GM23248 (cell line): ENCODE data around the gene PRSS57. TPM values are rescaled to one million over a fixed set of nuclear protein-coding genes. Genes with fewer than 3 reads are reported as not detected.
"Not testable (repeated sequence)": the region's sequence is repeated elsewhere in the genome, so short reads cannot be mapped to it uniquely, and the experiment has no call there.

ENCODE experiments used
- DNase-seq: peaks from one replicate; pipeline ENCODE4 v3.0.0-alpha.2; 2015
- H2AFZ ChIP-seq: fragments of 200-600 bp; sonication (generic); 2 replicates; pipeline ENCODE4 v1.6.1; 2016; ENCODE audit warnings: antibody characterized with exemption
- H3F3A ChIP-seq: fragments of 200-600 bp; sonication (generic); 2 replicates; pipeline ENCODE4 v1.6.1; 2016; ENCODE audit warnings: mild to moderate bottlenecking, antibody characterized with exemption, mixed run types; ENCODE audit not compliant: insufficient read depth
- H3K27ac ChIP-seq: fragments of 200-600 bp; sonication (generic); 2 replicates; pipeline ENCODE4 v1.5.1; 2016; ENCODE audit warnings: mild to moderate bottlenecking
- H3K27me3 ChIP-seq: fragments of 200-600 bp; sonication (generic); replicated peaks from 2 replicates; pipeline ENCODE4 v1.6.1; 2016; ENCODE audit warnings: mild to moderate bottlenecking; ENCODE audit not compliant: insufficient read depth
- H3K36me3 ChIP-seq: fragments of 200-600 bp; sonication (generic); 2 replicates; pipeline ENCODE4 v1.6.1; 2016; ENCODE audit warnings: low read depth, mild to moderate bottlenecking
- H3K4me1 ChIP-seq: fragments of 200-600 bp; sonication (generic); 2 replicates; pipeline ENCODE4 v1.6.1; 2016; ENCODE audit warnings: mild to moderate bottlenecking; ENCODE audit not compliant: insufficient read depth
- H3K4me2 ChIP-seq: fragments of 200-600 bp; sonication (generic); one replicate; pipeline ENCODE4 v1.6.1; 2016; ENCODE audit warnings: mild to moderate bottlenecking; ENCODE audit not compliant: unreplicated experiment
- H3K4me3 ChIP-seq: fragments of 200-600 bp; sonication (generic); 2 replicates; pipeline ENCODE4 v1.5.1; 2016; ENCODE audit warnings: mild to moderate bottlenecking
- H3K79me2 ChIP-seq: fragments of 200-600 bp; sonication (generic); 2 replicates; pipeline ENCODE4 v1.6.1; 2016; ENCODE audit warnings: mild to moderate bottlenecking; ENCODE audit not compliant: insufficient read depth
- H3K9ac ChIP-seq: fragments of 200-600 bp; sonication (generic); 2 replicates; pipeline ENCODE4 v1.6.1; 2016; ENCODE audit warnings: mild to moderate bottlenecking
- H3K9me2 ChIP-seq: fragments of 200-600 bp; sonication (generic); 2 replicates; pipeline ENCODE4 v1.6.1; 2016; ENCODE audit warnings: mixed run types, mild to moderate bottlenecking, moderate library complexity; ENCODE audit not compliant: insufficient read depth
- H3K9me3 ChIP-seq: fragments of 200-600 bp; sonication (generic); one replicate; pipeline ENCODE4 v1.6.1; 2017; ENCODE audit warnings: low read depth
- H4K20me1 ChIP-seq: fragments of 200-600 bp; sonication (generic); 2 replicates; pipeline ENCODE4 v1.6.0; 2016; ENCODE audit not compliant: insufficient read depth
- EZH2 ChIP-seq: fragments of 200-600 bp; sonication (generic); IDR thresholded peaks from 2 replicates; pipeline ENCODE4 v1.6.1; 2018; ENCODE audit warnings: antibody characterized with exemption, mild to moderate bottlenecking; ENCODE audit not compliant: insufficient read depth, poor library complexity, severe bottlenecking
- EZH2phosphoT487 ChIP-seq: fragments of 200-600 bp; sonication (generic); IDR thresholded peaks from 2 replicates; pipeline ENCODE4 v1.6.1; 2018; ENCODE audit warnings: antibody characterized with exemption, moderate library complexity, mild to moderate bottlenecking, low read depth; ENCODE audit not compliant: insufficient read depth
- WGBS, 2 experiments: methylation state at CpG; one replicate each; pipeline ENCODE4 v1.1.6; 2015 to 2017; ENCODE audit warnings: low lambda C conversion rate in 2 of 2, low coverage in 1 of 2; ENCODE audit errors: missing lambda C conversion rate in 2 of 2; 5-methylcytosine and 5-hydroxymethylcytosine counted together
- in situ Hi-C: fragments of 300-500 bp; cut with MboI; formaldehyde crosslinking; loops from 2 replicates; pipeline ENCODE4 v1.15.0; 2020
- polyA plus RNA-seq: library from polyadenylated mRNA; unstranded; fragments of >200 nt; fragmentation: Nextera tagmentation; extraction: Ambion mirVana; gene quantifications from 2 replicates; pipeline ENCODE4 v1.2.1, GENCODE V29; 2016
- total RNA-seq: library from RNA; depleted of rRNA; stranded (reverse); fragments of >200 nt; shearing (Covaris generic); gene quantifications from 2 replicates; pipeline ENCODE4 v1.2.3, GENCODE V29; 2014

The PRSS57 gene
- total and polyA plus RNA-seq, 2 experiments from 2014 or later: not detected

- WGBS, 2 experiments: 3 to 13% methylated on average over 5 to 31 of the region's 31 CpGs
- Histone ChIP-seq H3K27me3 (no peaks in the 10 kb centered on the region), H4K20me1 (no peaks in the 10 kb centered on the region), H3K27ac (no peak overlapping the region), H2AFZ (no peak overlapping the region), H3K9ac (peak overlapping the region; percentile 84; the same call in 1 of the 2 replicates), H3K9me2 (no peaks in the 10 kb centered on the region), H3K79me2 (peaks cover 19% of the 10 kb centered on the region; the same call in 1 of the 2 replicates), H3K4me1 (peaks cover 5% of the 10 kb centered on the region; the same call in 1 of the 2 replicates), H3K36me3 (no peaks in the 10 kb centered on the region), H3K9me3 (no peaks in the 10 kb centered on the region), H3F3A (no peaks in the 10 kb centered on the region; the same call in 1 of the 2 replicates), H3K4me2 (peak overlapping the region; percentile 28), H3K4me3 (no peak overlapping the region; the same call in 1 of the 2 replicates)
- TF ChIP-seq EZH2phosphoT487 (no peak), EZH2 (no peak)
- in situ Hi-C loops: no loop called here
- no peak for DNase-seq
Observed at GRCh38 chr19:676007-676338, 19.3 kb downstream of the PRSS57 start.

- Histone ChIP-seq H3K4me3 (no peak overlapping the region), H3K36me3 (no peaks in the 10 kb centered on the region), H3K9me3 (no peaks in the 10 kb centered on the region), H3K9ac (no peak overlapping the region), H4K20me1 (no peaks in the 10 kb centered on the region), H3K9me2 (no peaks in the 10 kb centered on the region), H3K27ac (no peak overlapping the region), H3F3A (no peaks in the 10 kb centered on the region; the same call in 1 of the 2 replicates), H2AFZ (no peak overlapping the region), H3K4me1 (peaks cover 5% of the 10 kb centered on the region; the same call in 1 of the 2 replicates), H3K4me2 (no peak overlapping the region), H3K27me3 (no peaks in the 10 kb centered on the region), H3K79me2 (peaks cover 19% of the 10 kb centered on the region; the same call in 1 of the 2 replicates)
- no peak for TF ChIP-seq EZH2phosphoT487
- no peak for TF ChIP-seq EZH2
- no peak for DNase-seq
- in situ Hi-C loops: no loop called here
- 81% methylated on average over 22 to 38 of the region's 38 CpGs for WGBS, 2 experiments
Observed at GRCh38 chr19:674282-675151, 20.7 kb downstream of the PRSS57 start.

- TF ChIP-seq EZH2phosphoT487 (no peak), EZH2 (no peak)
- peak; percentile 23 for DNase-seq
- H3F3A ChIP-seq: no peaks in the 10 kb centered on the region
- H3K36me3 ChIP-seq: no peaks in the 10 kb centered on the region
- H3K9ac ChIP-seq: no peak overlapping the region
- no peak overlapping the region for H2AFZ ChIP-seq
- no peaks in the 10 kb centered on the region for H4K20me1 ChIP-seq
- no peak overlapping the region for H3K4me3 ChIP-seq
- no peaks in the 10 kb centered on the region for H3K9me2 ChIP-seq
- 71 to 73% methylated on average over 9 of the region's 9 CpGs for WGBS, 2 experiments
- H3K27me3 ChIP-seq: no peaks in the 10 kb centered on the region
- no peak overlapping the region for H3K4me2 ChIP-seq
- no peaks in the 10 kb centered on the region for H3K79me2 ChIP-seq
- no peak overlapping the region for H3K27ac ChIP-seq
- H3K4me1 ChIP-seq: no peaks in the 10 kb centered on the region
- H3K9me3 ChIP-seq: no peaks in the 10 kb centered on the region
- in situ Hi-C loops: no loop called here
Observed at GRCh38 chr19:670609-671075, 24.6 kb downstream of the PRSS57 start.

GRCh38 chr19:668675-669434 is 26.4 kb downstream of the PRSS57 start:
- H3K4me1 ChIP-seq, H3K79me2 ChIP-seq, H3K9ac ChIP-seq, H3K4me3 ChIP-seq, H2AFZ ChIP-seq, H3K9me3 ChIP-seq, H3K36me3 ChIP-seq, H3K9me2 ChIP-seq, H3K27ac ChIP-seq, in situ Hi-C loops, H3K4me2 ChIP-seq, DNase-seq, H3K27me3 ChIP-seq, H4K20me1 ChIP-seq, H3F3A ChIP-seq: not testable (repeated sequence)
- WGBS, 2 experiments: 74% methylated on average over 12 of the region's 12 CpGs

GRCh38 chr19:666985-667573 is 28.2 kb downstream of the PRSS57 start:
- H3K36me3 ChIP-seq, H3K9ac ChIP-seq, H3K4me1 ChIP-seq, H3K27ac ChIP-seq, H4K20me1 ChIP-seq, H3K79me2 ChIP-seq, H3K27me3 ChIP-seq, DNase-seq, H3K4me3 ChIP-seq, H3K4me2 ChIP-seq, H2AFZ ChIP-seq, H3F3A ChIP-seq, H3K9me3 ChIP-seq, H3K9me2 ChIP-seq, in situ Hi-C loops: not testable (repeated sequence)
- WGBS, 2 experiments: 78 to 79% methylated on average over 20 to 29 of the region's 38 CpGs
